H1 (cell line): Measurements from ENCODE around the gene NR2C2AP. TPM values are rescaled to one million over a fixed set of nuclear protein-coding genes. Genes with fewer than 3 reads are reported as not detected.

Experiments
- CTCF ChIA-PET: fragments of 300-600 bp; sonication (Branson Sonifier 250); formaldehyde crosslinking; loops from one replicate; lab custom pipeline; 2021; ENCODE audit not compliant: partially characterized antibody; lab: Charles Lee
- POLR2A ChIA-PET: fragments of 300-600 bp; sonication (Branson Sonifier 250); formaldehyde crosslinking; loops from one replicate; lab custom pipeline; 2021; ENCODE audit warnings: inconsistent platforms; ENCODE audit not compliant: partially characterized antibody; lab: Charles Lee
- DNase-seq, 2 experiments: peaks; one replicate each; pipeline versions ENCODE4 v3.0.0 to v3.0.0-alpha.2; 2010 to 2022; ENCODE audit warnings: low spot score in 2 of 2, low read depth in 1 of 2, mixed read lengths in 1 of 2
- FAIRE-seq: peaks from 2 replicates; lab custom pipeline; 2011; peaks lifted over from hg19 to GRCh38; lab: Jason Lieb, UNC
- H2AFZ ChIP-seq: 2 replicates; pipeline ENCODE4 v1.8.1; 2012; ENCODE audit warnings: low read length, inconsistent platforms
- H2AK5ac ChIP-seq: 2 replicates; pipeline ENCODE4 v1.6.1; 2013; ENCODE audit warnings: low read depth, low read length
- H2BK120ac ChIP-seq: replicated peaks from 2 replicates; pipeline ENCODE3; 2013; ENCODE audit warnings: low read depth, low read length, inconsistent platforms
- H2BK12ac ChIP-seq: 2 replicates; pipeline ENCODE4 v1.6.1; 2013; ENCODE audit warnings: low read depth, low read length
- H2BK15ac ChIP-seq: 2 replicates; pipeline ENCODE4 v1.6.1; 2013; ENCODE audit warnings: low read length
- H2BK20ac ChIP-seq: 2 replicates; pipeline ENCODE4 v1.6.1; 2013; ENCODE audit warnings: low read length
- H2BK5ac ChIP-seq: 2 replicates; pipeline ENCODE4 v1.6.1; 2013; ENCODE audit warnings: low read depth, low read length
- H3K14ac ChIP-seq: 2 replicates; pipeline ENCODE4 v1.6.1; 2013; ENCODE audit warnings: inconsistent platforms; ENCODE audit not compliant: insufficient read length
- H3K18ac ChIP-seq: 2 replicates; pipeline ENCODE4 v1.6.1; 2013; ENCODE audit warnings: low read length; ENCODE audit errors: extremely low read depth
- H3K23ac ChIP-seq: 2 replicates; pipeline ENCODE4 v1.6.1; 2013; ENCODE audit warnings: inconsistent platforms; ENCODE audit not compliant: insufficient read length
- H3K23me2 ChIP-seq: 2 replicates; pipeline ENCODE4 v1.6.1; 2013; ENCODE audit warnings: low read depth, low read length
- H3K27ac ChIP-seq: 2 replicates; pipeline ENCODE4 v1.6.1; 2011; ENCODE audit warnings: low read depth, low read length, inconsistent platforms
- H3K27me3 ChIP-seq, 4 experiments: replicated peaks in 1 of 4; 1 replicate in 1 of 4; 2 replicates in 3 of 4; pipeline versions ENCODE4 v1.6.1 to v1.8.1; 2011 to 2013; ENCODE audit warnings: low read length in 3 of 4, mild to moderate bottlenecking in 3 of 4, inconsistent platforms in 2 of 4, mixed read lengths in 2 of 4, moderate library complexity in 1 of 4; ENCODE audit not compliant: control insufficient read depth in 3 of 4, insufficient read depth in 3 of 4; ENCODE audit errors: extremely low read depth in 1 of 4
- H3K36me3 ChIP-seq, 4 experiments: 2 replicates each; pipeline versions ENCODE4 v1.6.1 to v1.8.1; 2011 to 2013; ENCODE audit warnings: mild to moderate bottlenecking in 4 of 4, low read length in 3 of 4, moderate library complexity in 2 of 4, control low read depth in 1 of 4, inconsistent platforms in 1 of 4; ENCODE audit not compliant: insufficient read depth in 4 of 4, control insufficient read depth in 2 of 4
- H3K4ac ChIP-seq: replicated peaks from 2 replicates; pipeline ENCODE3; 2013; ENCODE audit warnings: low read length, low read depth, mixed read lengths, inconsistent platforms; ENCODE audit not compliant: insufficient read length
- H3K4me1 ChIP-seq, 4 experiments: replicated peaks in 1 of 4; 1 replicate in 1 of 4; 2 replicates in 3 of 4; pipeline versions ENCODE4 v1.6.1 to v1.8.1; 2011 to 2013; ENCODE audit warnings: low read length in 3 of 4, inconsistent platforms in 2 of 4, mixed read lengths in 1 of 4; ENCODE audit not compliant: insufficient read depth in 4 of 4, control insufficient read depth in 3 of 4
- H3K4me2 ChIP-seq, 2 experiments: 2 replicates each; pipeline versions ENCODE4 v1.6.1 to v1.8.1; 2011 to 2013; ENCODE audit warnings: low read depth in 2 of 2, low read length in 2 of 2, control low read depth in 1 of 2, inconsistent platforms in 1 of 2, mild to moderate bottlenecking in 1 of 2; ENCODE audit not compliant: insufficient read depth in 1 of 2
- H3K4me3 ChIP-seq, 4 experiments: fragments of 200-600, 300-600 bp in 1 of 4; sonication (generic), shearing (Covaris generic), sonication (Bioruptor Twin) in 1 of 4; 2 replicates each; pipeline versions ENCODE4 v1.5.1 to v1.8.1; 2011 to 2016; ENCODE audit warnings: low read length in 4 of 4, low read depth in 3 of 4, control low read depth in 2 of 4, inconsistent platforms in 2 of 4, mild to moderate bottlenecking in 2 of 4, mixed read lengths in 1 of 4, moderate library complexity in 1 of 4; ENCODE audit not compliant: insufficient read depth in 2 of 4; ENCODE audit errors: extremely low read depth in 1 of 4
- H3K56ac ChIP-seq: replicated peaks from 2 replicates; pipeline ENCODE3; 2013; ENCODE audit warnings: low read depth, mild to moderate bottlenecking, mixed read lengths, low read length, inconsistent platforms; ENCODE audit not compliant: insufficient read length
- H3K79me1 ChIP-seq: 2 replicates; pipeline ENCODE4 v1.6.1; 2013; ENCODE audit warnings: low read depth, low read length, control low read depth
- H3K79me2 ChIP-seq, 2 experiments: 2 replicates each; pipeline versions ENCODE4 v1.6.1 to v1.8.1; 2012 to 2013; ENCODE audit warnings: low read length in 2 of 2, mild to moderate bottlenecking in 2 of 2, inconsistent platforms in 1 of 2; ENCODE audit not compliant: insufficient read depth in 2 of 2, control insufficient read depth in 1 of 2
- H3K9ac ChIP-seq, 4 experiments: replicated peaks in 1 of 4; 1 replicate in 1 of 4; 2 replicates in 3 of 4; pipeline versions ENCODE4 v1.6.1 to v1.8.1; 2011 to 2013; ENCODE audit warnings: low read depth in 3 of 4, low read length in 3 of 4, control low read depth in 2 of 4, mild to moderate bottlenecking in 2 of 4, moderate library complexity in 2 of 4, inconsistent platforms in 1 of 4; ENCODE audit errors: extremely low read depth in 1 of 4
- H3K9me3 ChIP-seq, 2 experiments: 2 replicates each; pipeline versions ENCODE4 v1.6.1 to v1.8.1; 2012 to 2013; ENCODE audit warnings: mild to moderate bottlenecking in 2 of 2, moderate library complexity in 2 of 2, control low read depth in 1 of 2, inconsistent platforms in 1 of 2, low read depth in 1 of 2, low read length in 1 of 2, mixed read lengths in 1 of 2; ENCODE audit not compliant: insufficient read depth in 2 of 2
- H4K20me1 ChIP-seq, 2 experiments: replicated peaks in 1 of 2; 2 replicates each; pipeline versions ENCODE3 to v1.8.1; 2011 to 2013; ENCODE audit warnings: inconsistent platforms in 2 of 2, low read length in 2 of 2, mild to moderate bottlenecking in 1 of 2; ENCODE audit not compliant: insufficient read depth in 2 of 2, control insufficient read depth in 1 of 2
- H4K5ac ChIP-seq: 2 replicates; pipeline ENCODE4 v1.6.1; 2013; ENCODE audit warnings: low read length, low read depth, mixed read lengths, inconsistent platforms; ENCODE audit not compliant: insufficient read length
- H4K8ac ChIP-seq: 2 replicates; pipeline ENCODE4 v1.8.0; 2013; ENCODE audit warnings: mild to moderate bottlenecking, moderate library complexity, low read length, inconsistent platforms; ENCODE audit not compliant: insufficient read depth; ENCODE audit errors: extremely low read depth
- H4K91ac ChIP-seq: replicated peaks from 2 replicates; pipeline ENCODE3; 2013; ENCODE audit warnings: low read length, mixed read lengths, inconsistent platforms; ENCODE audit not compliant: insufficient read length
- CTBP2 ChIP-seq: IDR thresholded peaks from 2 replicates; pipeline ENCODE4 v1.7.0; 2011; ENCODE audit warnings: borderline replicate concordance, mild to moderate bottlenecking, moderate library complexity, mixed read lengths, low read length; ENCODE audit not compliant: insufficient read depth, insufficient read length
- SP4 ChIP-seq: IDR thresholded peaks from 2 replicates; pipeline ENCODE4 v1.6.1; 2012; ENCODE audit warnings: low read length, inconsistent platforms
- WGBS, 2 experiments: shearing (Covaris generic) in 1 of 2; methylation state at CpG; one replicate each; pipeline versions ENCODE4 v1.1.6 to v1.1.7; 2013 to 2015; ENCODE audit warnings: low lambda C conversion rate in 2 of 2, mixed read lengths in 2 of 2, inconsistent platforms in 1 of 2, low coverage in 1 of 2, missing lambda C conversion rate in 1 of 2; ENCODE audit not compliant: insufficient replicate concordance in 2 of 2, insufficient coverage in 1 of 2, insufficient read length in 1 of 2; ENCODE audit errors: extremely low coverage in 1 of 2, missing lambda C conversion rate in 1 of 2; 5-methylcytosine and 5-hydroxymethylcytosine counted together
- polyA plus RNA-seq, 7 experiments: library from polyadenylated mRNA; depleted of rRNA in 3 of 7; stranded (reverse) in 5 of 7; unstranded in 2 of 7; fragments of >200 nt in 5 of 7; fragments of 200-250 nt in 2 of 7; gene quantifications; 1 replicate in 5 of 7; 2 replicates in 1 of 7; 4 replicates in 1 of 7; pipeline versions ENCODE4 v1.2.1 to v1.2.3, GENCODE V29; 2011 to 2013; ENCODE audit warnings: missing spikeins in 2 of 7, mixed read lengths in 2 of 7
- total RNA-seq: library from RNA; stranded (reverse); fragmentation: NEBNext Ultra II Directional; extraction: Animal tissue kit (Norgen Biotek cat#: 25700); gene quantifications from 2 replicates; pipeline ENCODE4 v1.2.1, GENCODE V29; 2021

Gene NR2C2AP
- total and polyA plus RNA-seq, 2 of the 8 experiments (the other 6 are each of a cell fraction or from before 2014, with no cell fraction given) = 16.4 to 20.5 TPM

- H3K79me1 ChIP-seq = no peaks in the 10 kb centered on the region
- no peak overlapping the region for H3K27ac ChIP-seq
- DNase-seq = no peak
- ChIA-PET POLR2A (interaction anchor here (1.1 to 9.4 kb wide), 4 partner anchors 10 to 220 kb away, joined by 3 to 133 read pairs (median 18); partner anchors contain the start of gene MEF2B), CTCF (interaction anchor here (0.7 to 11.9 kb wide), 7 partner anchors 10 to 124 kb away, joined by 3 to 109 read pairs (median 6); no protein-coding TSS in a partner anchor)
- H3K23me2 ChIP-seq = peaks cover 4% of the 10 kb centered on the region; the same call in 1 of the 2 replicates
- no peak overlapping the region for H3K4me3 ChIP-seq
- no peak overlapping the region for H4K91ac ChIP-seq
- no peak overlapping the region for H2BK12ac ChIP-seq
- H3K18ac ChIP-seq = no peak overlapping the region
- H3K27me3 ChIP-seq = no peaks in the 10 kb centered on the region; a peak in 1 of 7 replicates
- H2BK20ac ChIP-seq = no peak overlapping the region
- no peak overlapping the region for H3K4ac ChIP-seq
- H3K36me3 ChIP-seq = peaks cover 0 to 8% (median 0%) of the 10 kb centered on the region in 4 experiments; a peak in 1 of 8 replicates
- H4K8ac ChIP-seq = no peak overlapping the region
- FAIRE-seq = no peak
- H2AFZ ChIP-seq = no peak overlapping the region
- H3K79me2 ChIP-seq = no peaks in the 10 kb centered on the region
- H2BK5ac ChIP-seq = no peak overlapping the region
- H3K4me2 ChIP-seq = no peak overlapping the region
- no peak overlapping the region for H2AK5ac ChIP-seq
- no peak overlapping the region for H3K23ac ChIP-seq
- H4K5ac ChIP-seq = no peak overlapping the region
- H2BK15ac ChIP-seq = no peak overlapping the region
- H2BK120ac ChIP-seq = no peak overlapping the region
- no peak overlapping the region for H3K56ac ChIP-seq
- no peaks in the 10 kb centered on the region for H4K20me1 ChIP-seq
- WGBS, 2 experiments = 81% methylated on average over 5 of the region's 6 CpGs; no CpG with 5 or more reads in 1 of the 2 experiments
- no peak overlapping the region for H3K14ac ChIP-seq
- H3K4me1 ChIP-seq = peaks cover 0 to 8% (median 5%) of the 10 kb centered on the region in 4 experiments; a peak in 4 of 7 replicates
- no peak overlapping the region for H3K9ac ChIP-seq
- H3K9me3 ChIP-seq = no peaks in the 10 kb centered on the region
- TF ChIP-seq SP4 (no peak), CTBP2 (no peak)
Measured at GRCh38 chr19:19157808-19158207, 45.4 kb downstream of the NR2C2AP start.
